WTC11 (cell line): ENCODE results near the gene DUSP22. TPM values are rescaled to one million over a fixed set of nuclear protein-coding genes. Genes with fewer than 3 reads are reported as not detected.

Experiments used
- ATAC-seq: fragments of 200-7000 bp; cut with Tn5 transposase; 2 replicates; pipeline ENCODE4 v1.10.0; 2021; ENCODE audit warnings: mild to moderate bottlenecking, moderate library complexity
- CTCF ChIA-PET: fragments of 300-600 bp; sonication (Branson Sonifier 250); formaldehyde crosslinking; loops from one replicate; lab custom pipeline; 2021; ENCODE audit warnings: antibody characterized with exemption; lab: Charles Lee
- POLR2A ChIA-PET: fragments of 350-600 bp; sonication (Branson Sonifier 250); formaldehyde crosslinking; loops from one replicate; lab custom pipeline; 2021; ENCODE audit warnings: antibody characterized with exemption; lab: Charles Lee
- DNase-seq: peaks from one replicate; pipeline ENCODE4 v3.0.0; 2021; ENCODE audit warnings: low spot score
- H3K27ac Mint-ChIP-seq: 2 replicates; pipeline ENCODE4 v1.8.0; 2021; ENCODE audit warnings: mixed read lengths
- H3K27me3 Mint-ChIP-seq: 2 replicates; pipeline ENCODE4 v1.8.0; 2021; ENCODE audit warnings: low read depth, mild to moderate bottlenecking, moderate library complexity, mixed read lengths
- H3K36me3 Mint-ChIP-seq: 2 replicates; pipeline ENCODE4 v1.8.0; 2021; ENCODE audit warnings: mixed read lengths
- H3K4me1 Mint-ChIP-seq: 2 replicates; pipeline ENCODE4 v1.8.0; 2022; ENCODE audit warnings: mixed read lengths
- H3K4me3 Mint-ChIP-seq: 2 replicates; pipeline ENCODE4 v1.8.0; 2021; ENCODE audit warnings: mild to moderate bottlenecking, moderate library complexity, mixed read lengths
- H3K9me3 Mint-ChIP-seq: 2 replicates; pipeline ENCODE4 v1.8.0; 2021; ENCODE audit warnings: mixed read lengths
- CBFB ChIP-seq: sonication (generic); formaldehyde crosslinking; IDR thresholded peaks from 2 replicates; pipeline ENCODE4 v1.8.1; 2022; ENCODE audit warnings: mild to moderate bottlenecking, low read depth, missing genetic modification reagents
- ETV6 ChIP-seq: sonication (generic); formaldehyde crosslinking; IDR thresholded peaks from 2 replicates; pipeline ENCODE4 v1.8.1; 2022; ENCODE audit warnings: mild to moderate bottlenecking, missing genetic modification reagents
- GABPB1 ChIP-seq: sonication (generic); formaldehyde crosslinking; IDR thresholded peaks from 2 replicates; pipeline ENCODE4 v1.8.1; 2023; ENCODE audit warnings: mild to moderate bottlenecking, missing genetic modification reagents
- IRF2 ChIP-seq: sonication (generic); formaldehyde crosslinking; IDR thresholded peaks from 2 replicates; pipeline ENCODE4 v1.8.0; 2022; ENCODE audit warnings: low read depth, missing genetic modification reagents, borderline replicate concordance
- KAT7 ChIP-seq: sonication (generic); formaldehyde crosslinking; IDR thresholded peaks from 2 replicates; pipeline ENCODE4 v1.8.1; 2023; ENCODE audit warnings: missing genetic modification reagents, mild to moderate bottlenecking, borderline replicate concordance
- NFATC4 ChIP-seq: fragments of 250-450 bp; sonication (Bioruptor Pico); IDR thresholded peaks from 2 replicates; pipeline ENCODE4 v1.9.0; 2021; ENCODE audit warnings: mild to moderate bottlenecking
- TCF7 ChIP-seq: sonication (generic); formaldehyde crosslinking; IDR thresholded peaks from 2 replicates; pipeline ENCODE4 v1.8.0; 2022; ENCODE audit warnings: mild to moderate bottlenecking, low read depth, missing genetic modification reagents, moderate library complexity
- TEAD1 ChIP-seq: sonication (generic); formaldehyde crosslinking; IDR thresholded peaks from 2 replicates; pipeline ENCODE4 v1.8.0; 2022; ENCODE audit warnings: mild to moderate bottlenecking, missing genetic modification reagents
- ZBTB21 ChIP-seq: sonication (generic); formaldehyde crosslinking; IDR thresholded peaks from 2 replicates; pipeline ENCODE4 v1.8.1; 2023; ENCODE audit warnings: mild to moderate bottlenecking, missing genetic modification reagents, borderline replicate concordance
- ZNF396 ChIP-seq: fragments of 250-450 bp; sonication (Bioruptor Pico); IDR thresholded peaks from 2 replicates; pipeline ENCODE4 v1.8.0; 2021; ENCODE audit warnings: mild to moderate bottlenecking, moderate library complexity, borderline replicate concordance
- ZNF671 ChIP-seq: fragments of 250-450 bp; sonication (Bioruptor Pico); IDR thresholded peaks from 2 replicates; pipeline ENCODE4 v1.8.0; 2021; ENCODE audit warnings: mild to moderate bottlenecking
- total RNA-seq: library from RNA; stranded (reverse); gene quantifications from 3 replicates; pipeline ENCODE4 v1.2.3, GENCODE V29; 2021
- TF ChIP-seq, protein P1 (sequence below): fragments of 250-450 bp; sonication (Bioruptor Pico); IDR thresholded peaks from 2 replicates; pipeline ENCODE4 v1.9.0; 2021; ENCODE audit warnings: moderate library complexity, mild to moderate bottlenecking, inconsistent platforms, borderline replicate concordance
- TF ChIP-seq, protein P2 (sequence below): sonication (generic); formaldehyde crosslinking; IDR thresholded peaks from 2 replicates; pipeline ENCODE4 v1.8.0; 2022; ENCODE audit warnings: mild to moderate bottlenecking, missing genetic modification reagents
- TF ChIP-seq, protein P3 (sequence below): sonication (generic); formaldehyde crosslinking; IDR thresholded peaks from 2 replicates; pipeline ENCODE4 v1.8.1; 2023; ENCODE audit warnings: mild to moderate bottlenecking, missing genetic modification reagents
- TF ChIP-seq, protein P4 (sequence below): sonication (generic); formaldehyde crosslinking; conservative IDR thresholded peaks from 2 replicates; pipeline ENCODE4 v1.8.1; 2023; ENCODE audit warnings: mild to moderate bottlenecking, low read depth, missing genetic modification reagents, moderate library complexity
- TF ChIP-seq, protein P5 (sequence below): sonication (generic); formaldehyde crosslinking; IDR thresholded peaks from 2 replicates; pipeline ENCODE4 v1.8.0; 2023; ENCODE audit warnings: missing genetic modification reagents

DUSP22 gene
- total RNA-seq, 1 experiment from 2014 or later = 38.5 TPM

DNA sequence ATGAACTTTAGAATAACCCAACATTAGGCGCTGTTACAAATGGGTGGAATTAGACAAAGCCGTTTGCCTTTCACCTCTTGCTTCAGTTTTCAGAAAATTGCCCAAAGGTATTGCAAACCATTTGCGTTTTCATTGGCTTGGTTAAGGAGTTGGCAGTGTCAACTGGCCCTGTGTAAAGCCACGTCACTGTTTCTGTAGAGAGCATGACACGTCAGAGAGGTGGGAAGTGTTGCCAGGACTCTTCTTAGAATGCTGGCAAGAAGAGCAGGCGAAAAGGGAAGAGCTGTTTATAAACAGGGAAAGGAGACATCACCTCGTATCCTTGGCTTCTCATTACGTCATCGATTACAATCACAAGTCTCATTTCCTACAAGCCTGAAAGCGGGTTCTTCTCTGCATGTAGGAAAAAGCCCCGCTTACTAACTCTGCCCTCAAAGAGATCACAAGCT lies 95.0 kb downstream of the DUSP22 start (continued):
- no peak for TF ChIP-seq ZNF396 (CRISPR knock-in tag)
- no peak for TF ChIP-seq ZNF671

DNA sequence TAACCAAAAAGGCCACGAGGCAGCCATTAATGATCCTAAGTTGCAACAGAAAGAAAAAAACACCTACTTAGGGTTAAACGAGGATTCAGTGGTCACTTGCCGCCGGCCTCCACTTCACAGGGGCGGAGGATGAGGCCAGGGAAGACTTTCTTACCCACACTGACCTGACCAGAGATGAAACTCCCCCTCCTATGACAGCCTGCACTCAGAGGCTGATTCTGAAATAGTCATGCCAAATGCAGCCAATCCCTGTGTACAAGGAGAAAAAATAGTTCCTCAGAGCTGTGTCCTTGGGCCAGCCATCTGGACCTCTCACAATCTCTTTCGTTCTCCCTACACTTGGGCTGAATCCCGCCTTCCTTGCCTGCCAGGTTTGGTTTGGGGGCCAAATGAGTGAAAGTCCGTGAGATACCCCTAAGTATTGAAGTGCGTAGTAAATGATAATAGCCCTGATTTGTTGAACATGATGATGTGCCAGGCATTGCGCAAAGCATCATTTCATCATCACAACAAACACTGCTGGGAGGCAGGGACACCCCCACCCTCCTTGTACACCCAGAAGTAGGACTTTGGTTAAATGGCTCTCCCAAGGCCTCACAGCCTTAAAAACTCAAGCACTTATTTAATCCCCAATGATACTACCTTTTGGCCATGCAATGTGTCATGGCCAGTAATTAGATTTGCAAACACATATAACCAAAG lies 96.1 kb downstream of the DUSP22 start:
- POLR2A ChIA-PET = no interaction called here
- no peak overlapping the region for H3K27ac Mint-ChIP-seq
- DNase-seq (no peak), ATAC-seq (no peak)
- 0 out of 2 replicates have a peak, but pooled peaks cover 2% of the 10 kb centered on the region for H3K4me1 Mint-ChIP-seq
- CTCF ChIA-PET = interaction anchor here (1.0 kb wide), 1 partner anchor 172 kb away, joined by 3 read pairs; no protein-coding TSS in a partner anchor
- H3K9me3 Mint-ChIP-seq = no peaks in the 10 kb centered on the region
- H3K27me3 Mint-ChIP-seq = peaks cover 60% of the 10 kb centered on the region
- H3K4me3 Mint-ChIP-seq = no peak overlapping the region
- no peaks in the 10 kb centered on the region for H3K36me3 Mint-ChIP-seq
- peak; percentile 36; the same call in 1 of the 2 replicates for TF ChIP-seq GABPB1 (CRISPR knock-in tag)
- TF ChIP-seq, protein P1, sequence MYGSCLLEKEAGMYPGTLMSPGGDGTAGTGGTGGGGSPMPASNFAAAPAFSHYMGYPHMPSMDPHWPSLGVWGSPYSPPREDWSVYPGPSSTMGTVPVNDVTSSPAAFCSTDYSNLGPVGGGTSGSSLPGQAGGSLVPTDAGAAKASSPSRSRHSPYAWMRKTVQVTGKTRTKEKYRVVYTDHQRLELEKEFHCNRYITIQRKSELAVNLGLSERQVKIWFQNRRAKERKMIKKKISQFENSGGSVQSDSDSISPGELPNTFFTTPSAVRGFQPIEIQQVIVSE (CRISPR knock-in tag) = no peak

DNA sequence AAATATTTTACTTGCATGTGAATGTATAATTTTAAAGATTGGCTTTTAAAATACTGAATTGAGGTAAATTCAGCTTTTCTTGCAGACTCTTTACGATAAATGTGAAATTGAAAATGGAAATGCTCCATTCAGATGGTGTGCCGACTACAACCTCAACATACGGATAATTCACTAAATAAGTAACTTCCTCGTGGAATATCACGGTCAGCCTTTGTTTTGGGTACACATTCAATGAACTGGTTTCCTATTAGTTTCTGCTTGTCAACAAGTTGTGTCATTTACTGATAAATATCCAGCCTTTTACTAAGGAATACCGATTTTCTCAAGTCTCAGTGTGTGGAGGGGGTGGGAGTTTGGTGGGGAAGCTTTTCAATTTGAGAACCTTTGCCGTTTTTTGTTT lies 96.9 kb downstream of the DUSP22 start:
- ATAC-seq = no peak
- TF ChIP-seq, protein P2, sequence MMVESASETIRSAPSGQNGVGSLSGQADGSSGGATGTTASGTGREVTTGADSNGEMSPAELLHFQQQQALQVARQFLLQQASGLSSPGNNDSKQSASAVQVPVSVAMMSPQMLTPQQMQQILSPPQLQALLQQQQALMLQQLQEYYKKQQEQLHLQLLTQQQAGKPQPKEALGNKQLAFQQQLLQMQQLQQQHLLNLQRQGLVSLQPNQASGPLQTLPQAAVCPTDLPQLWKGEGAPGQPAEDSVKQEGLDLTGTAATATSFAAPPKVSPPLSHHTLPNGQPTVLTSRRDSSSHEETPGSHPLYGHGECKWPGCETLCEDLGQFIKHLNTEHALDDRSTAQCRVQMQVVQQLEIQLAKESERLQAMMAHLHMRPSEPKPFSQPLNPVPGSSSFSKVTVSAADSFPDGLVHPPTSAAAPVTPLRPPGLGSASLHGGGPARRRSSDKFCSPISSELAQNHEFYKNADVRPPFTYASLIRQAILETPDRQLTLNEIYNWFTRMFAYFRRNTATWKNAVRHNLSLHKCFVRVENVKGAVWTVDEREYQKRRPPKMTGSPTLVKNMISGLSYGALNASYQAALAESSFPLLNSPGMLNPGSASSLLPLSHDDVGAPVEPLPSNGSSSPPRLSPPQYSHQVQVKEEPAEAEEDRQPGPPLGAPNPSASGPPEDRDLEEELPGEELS (CRISPR knock-in tag) = no peak
- TF ChIP-seq NFATC4 (CRISPR knock-in tag) = no peak
- TF ChIP-seq, all 79 proteins: peak for 0
- ChIA-PET CTCF (no interaction called here), POLR2A (no interaction called here)
- Mint-ChIP-seq H3K27me3 (peaks cover 68% of the 10 kb centered on the region), H3K4me3 (no peak overlapping the region), H3K9me3 (no peaks in the 10 kb centered on the region), H3K27ac (no peak overlapping the region), H3K36me3 (peaks cover 4% of the 10 kb centered on the region; the same call in 1 of the 2 replicates), H3K4me1 (peaks cover 8% of the 10 kb centered on the region)
- DNase-seq = no peak

DNA sequence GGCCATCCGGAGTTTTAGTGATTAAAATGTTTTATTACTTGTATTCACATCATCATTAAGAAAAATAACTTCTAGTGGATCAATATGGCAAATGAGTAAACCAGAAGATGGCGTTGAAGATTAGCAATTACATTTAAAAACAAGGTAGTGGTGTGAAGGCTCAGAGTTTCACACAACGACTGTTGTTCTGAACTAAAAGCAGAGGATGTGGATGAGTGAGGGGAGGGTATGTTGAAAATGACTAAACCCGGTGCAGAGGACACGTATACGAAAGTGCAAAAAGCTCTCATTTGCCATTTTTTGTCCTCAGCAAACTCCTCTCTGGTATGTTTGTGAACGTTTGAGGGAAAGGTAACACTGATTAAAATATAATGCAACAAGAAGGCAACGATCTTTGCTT lies 97.3 kb downstream of the DUSP22 start:
- Mint-ChIP-seq H3K4me1 (peaks cover 9% of the 10 kb centered on the region), H3K27me3 (peaks cover 72% of the 10 kb centered on the region), H3K27ac (no peak overlapping the region), H3K4me3 (no peak overlapping the region), H3K9me3 (no peaks in the 10 kb centered on the region), H3K36me3 (peaks cover 4% of the 10 kb centered on the region; the same call in 1 of the 2 replicates)
- DNase-seq (no peak), ATAC-seq (no peak)
- ChIA-PET POLR2A (no interaction called here), CTCF (no interaction called here)
- TF ChIP-seq ETV6 (CRISPR knock-in tag) = no peak
- TF ChIP-seq KAT7 = no peak
- TF ChIP-seq, protein P3, sequence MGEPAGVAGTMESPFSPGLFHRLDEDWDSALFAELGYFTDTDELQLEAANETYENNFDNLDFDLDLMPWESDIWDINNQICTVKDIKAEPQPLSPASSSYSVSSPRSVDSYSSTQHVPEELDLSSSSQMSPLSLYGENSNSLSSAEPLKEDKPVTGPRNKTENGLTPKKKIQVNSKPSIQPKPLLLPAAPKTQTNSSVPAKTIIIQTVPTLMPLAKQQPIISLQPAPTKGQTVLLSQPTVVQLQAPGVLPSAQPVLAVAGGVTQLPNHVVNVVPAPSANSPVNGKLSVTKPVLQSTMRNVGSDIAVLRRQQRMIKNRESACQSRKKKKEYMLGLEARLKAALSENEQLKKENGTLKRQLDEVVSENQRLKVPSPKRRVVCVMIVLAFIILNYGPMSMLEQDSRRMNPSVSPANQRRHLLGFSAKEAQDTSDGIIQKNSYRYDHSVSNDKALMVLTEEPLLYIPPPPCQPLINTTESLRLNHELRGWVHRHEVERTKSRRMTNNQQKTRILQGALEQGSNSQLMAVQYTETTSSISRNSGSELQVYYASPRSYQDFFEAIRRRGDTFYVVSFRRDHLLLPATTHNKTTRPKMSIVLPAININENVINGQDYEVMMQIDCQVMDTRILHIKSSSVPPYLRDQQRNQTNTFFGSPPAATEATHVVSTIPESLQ (CRISPR knock-in tag) = no peak
- no peak for TF ChIP-seq CBFB (CRISPR knock-in tag)
- TF ChIP-seq ZBTB21 (CRISPR knock-in tag) = no peak
- TF ChIP-seq, protein P4, sequence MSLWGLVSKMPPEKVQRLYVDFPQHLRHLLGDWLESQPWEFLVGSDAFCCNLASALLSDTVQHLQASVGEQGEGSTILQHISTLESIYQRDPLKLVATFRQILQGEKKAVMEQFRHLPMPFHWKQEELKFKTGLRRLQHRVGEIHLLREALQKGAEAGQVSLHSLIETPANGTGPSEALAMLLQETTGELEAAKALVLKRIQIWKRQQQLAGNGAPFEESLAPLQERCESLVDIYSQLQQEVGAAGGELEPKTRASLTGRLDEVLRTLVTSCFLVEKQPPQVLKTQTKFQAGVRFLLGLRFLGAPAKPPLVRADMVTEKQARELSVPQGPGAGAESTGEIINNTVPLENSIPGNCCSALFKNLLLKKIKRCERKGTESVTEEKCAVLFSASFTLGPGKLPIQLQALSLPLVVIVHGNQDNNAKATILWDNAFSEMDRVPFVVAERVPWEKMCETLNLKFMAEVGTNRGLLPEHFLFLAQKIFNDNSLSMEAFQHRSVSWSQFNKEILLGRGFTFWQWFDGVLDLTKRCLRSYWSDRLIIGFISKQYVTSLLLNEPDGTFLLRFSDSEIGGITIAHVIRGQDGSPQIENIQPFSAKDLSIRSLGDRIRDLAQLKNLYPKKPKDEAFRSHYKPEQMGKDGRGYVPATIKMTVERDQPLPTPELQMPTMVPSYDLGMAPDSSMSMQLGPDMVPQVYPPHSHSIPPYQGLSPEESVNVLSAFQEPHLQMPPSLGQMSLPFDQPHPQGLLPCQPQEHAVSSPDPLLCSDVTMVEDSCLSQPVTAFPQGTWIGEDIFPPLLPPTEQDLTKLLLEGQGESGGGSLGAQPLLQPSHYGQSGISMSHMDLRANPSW (CRISPR knock-in tag) = no peak
- TF ChIP-seq TEAD1 = no peak
- TF ChIP-seq IRF2 (CRISPR knock-in tag) = no peak
- TF ChIP-seq, protein P5, sequence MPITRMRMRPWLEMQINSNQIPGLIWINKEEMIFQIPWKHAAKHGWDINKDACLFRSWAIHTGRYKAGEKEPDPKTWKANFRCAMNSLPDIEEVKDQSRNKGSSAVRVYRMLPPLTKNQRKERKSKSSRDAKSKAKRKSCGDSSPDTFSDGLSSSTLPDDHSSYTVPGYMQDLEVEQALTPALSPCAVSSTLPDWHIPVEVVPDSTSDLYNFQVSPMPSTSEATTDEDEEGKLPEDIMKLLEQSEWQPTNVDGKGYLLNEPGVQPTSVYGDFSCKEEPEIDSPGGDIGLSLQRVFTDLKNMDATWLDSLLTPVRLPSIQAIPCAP (CRISPR knock-in tag) = no peak
- TF ChIP-seq TCF7 = no peak
- no peak for TF ChIP-seq GABPB1 (CRISPR knock-in tag)
